ENCODE measurements around the gene PMVK.

PMVK gene

DNA sequence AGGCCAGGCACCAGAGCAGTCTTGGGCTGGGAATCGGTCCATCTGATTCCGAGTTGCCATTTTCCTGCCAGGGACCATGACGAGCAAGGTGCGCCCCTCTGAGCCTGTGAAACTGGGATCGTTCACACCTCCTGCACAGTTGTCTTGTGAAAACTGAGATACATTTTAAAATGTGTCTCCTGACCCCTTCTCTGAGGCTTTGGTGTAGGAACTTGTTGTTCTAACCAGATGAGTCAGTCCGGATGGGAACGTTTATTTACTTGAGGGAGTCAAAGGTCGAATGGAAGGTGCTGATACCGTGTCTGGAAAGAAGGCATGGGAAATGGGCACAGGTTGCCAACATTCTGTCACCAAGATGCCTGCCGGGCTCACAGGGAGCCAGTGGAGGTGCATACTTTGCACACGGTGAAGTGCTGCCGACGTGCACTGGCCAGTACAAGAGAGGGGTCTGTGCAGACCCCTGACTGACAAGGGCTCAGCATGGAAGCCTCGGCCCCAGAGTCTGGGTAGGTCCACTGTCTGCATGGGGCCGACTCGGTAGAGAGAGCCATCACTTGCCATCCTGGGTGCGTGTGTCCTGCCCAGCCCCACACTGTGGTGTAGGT lies 59.0 kb downstream of the PMVK start:
- no peak for DNase-seq

DNA sequence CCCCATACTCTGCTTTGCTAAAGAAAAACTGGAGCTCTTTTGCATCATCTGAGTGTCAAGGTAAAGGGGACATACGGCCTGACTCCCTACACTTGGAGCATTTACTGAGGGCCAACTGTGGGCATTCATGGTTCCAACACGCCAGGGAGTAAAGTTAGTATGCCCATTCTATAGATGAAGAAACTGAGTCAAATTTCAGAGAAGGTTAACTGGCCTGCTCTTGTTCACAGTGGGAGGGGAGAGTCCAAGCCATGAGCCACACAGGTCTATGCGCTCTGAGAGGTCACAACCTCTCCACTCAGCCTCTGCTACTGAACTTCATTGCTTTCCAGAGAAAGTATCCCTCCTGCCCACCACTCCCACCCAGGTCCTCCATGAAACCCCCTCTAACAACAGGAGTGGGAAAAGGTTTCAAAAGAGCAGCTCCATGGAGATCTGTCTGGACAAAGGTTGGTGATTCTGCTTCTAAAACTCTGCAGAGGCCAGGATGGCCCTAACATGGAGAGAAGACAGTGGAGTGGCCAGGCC lies 59.6 kb downstream of the PMVK start:
- no peak for DNase-seq

All from NCI-H1436 treated with DMSO at 0.1 percent for 48 hours (cell line).